Stomach (tissue), 9 donors: Measurements from ENCODE around the gene PROSER1. TPM values are rescaled to one million over a fixed set of nuclear protein-coding genes. Genes with fewer than 3 reads are reported as not detected.

Source experiments
- DNase-seq, 2 donors: peaks; one replicate each; pipeline versions ENCODE4 v3.0.0 to v3.0.0-alpha.2; 2013 to 2019
- H3K27ac ChIP-seq, 5 donors: fragments of 200-600 bp in 4 of 5; sonication (generic) in 4 of 5; one replicate each; pipeline ENCODE4 v1.5.1; 2013 to 2019; ENCODE audit warnings: mild to moderate bottlenecking in 1 of 5, moderate library complexity in 1 of 5
- H3K27me3 ChIP-seq, 3 donors: fragments of 200-600 bp; sonication (generic); one replicate each; pipeline ENCODE4 v1.5.1; 2017 to 2019; ENCODE audit warnings: mixed run types in 1 of 3
- H3K36me3 ChIP-seq, 4 donors: fragments of 200-600 bp; sonication (generic); 1 replicate in 3 of 4; 2 replicates in 1 of 4; pipeline ENCODE4 v1.5.1; 2016 to 2019
- H3K4me1 ChIP-seq, 4 donors: fragments of 200-600 bp; sonication (generic); one replicate each; pipeline ENCODE4 v1.5.1; 2016 to 2019
- H3K4me3 ChIP-seq, 4 donors: fragments of 200-600 bp; sonication (generic) in 3 of 4; one replicate each; pipeline ENCODE4 v1.5.1; 2016 to 2019; ENCODE audit warnings: mild to moderate bottlenecking in 1 of 4
- H3K9me3 ChIP-seq, 4 donors: fragments of 200-600 bp; sonication (generic); one replicate each; pipeline ENCODE4 v1.5.1; 2016 to 2019
- EP300 ChIP-seq: sonication (generic); formaldehyde crosslinking; IDR thresholded peaks from one replicate; pipeline ENCODE4 v1.6.1; 2017; ENCODE audit warnings: antibody characterized with exemption
- POLR2A ChIP-seq, 4 donors: fragments of 450-650 bp; IDR thresholded peaks; one replicate each; pipeline ENCODE4 v1.6.1; 2016; ENCODE audit warnings: antibody characterized with exemption in 4 of 4, control low read depth in 2 of 4, mild to moderate bottlenecking in 1 of 4, moderate library complexity in 1 of 4
- POLR2AphosphoS5 ChIP-seq, 3 donors: sonication (generic); formaldehyde crosslinking; IDR thresholded peaks; one replicate each; pipeline ENCODE4 v1.6.1; 2016; ENCODE audit warnings: antibody characterized with exemption in 3 of 3
- WGBS, 5 donors: extraction: QIAGEN DNeasy Blood & Tissue Kit in 3 of 5; methylation state at CpG; one replicate each; pipeline versions ENCODE4 v1.1.5 to v1.1.7; 2013 to 2018; 5-methylcytosine and 5-hydroxymethylcytosine counted together
- intact Hi-C: fragments of 100-400 bp; cut with DNase I; formaldehyde crosslinking; loops from one replicate; pipeline ENCODE4 v1.15.1; 2023; ENCODE audit warnings: low total_unique reads
- polyA plus RNA-seq, 3 donors: library from polyadenylated mRNA; stranded (reverse); fragments of 200-250 nt; gene quantifications; one replicate each; pipeline ENCODE4 v1.2.3, GENCODE V29; 2013
- total RNA-seq, 5 donors: library from RNA; depleted of rRNA; stranded (reverse); fragments of >200 nt; gene quantifications; one replicate each; pipeline versions ENCODE4 v1.1.0 to v1.2.3, GENCODE V29; 2014 to 2016
- TF ChIP-seq, protein P1 (sequence below), 7 experiments: fragments of 450-650 bp in 4 of 7; fragments of 200-600 bp in 3 of 7; sonication (generic) in 3 of 7; IDR thresholded peaks; one replicate each; pipeline ENCODE4 v1.5.1; 2016 to 2019; ENCODE audit warnings: antibody characterized with exemption in 7 of 7, control low read depth in 2 of 7, mild to moderate bottlenecking in 1 of 7
- donor health status: healthy with polysubstance abuse.
- donor health status: Bipolar disorder and iron deficiency.
- donor health status: healthy.

Gene PROSER1
- total and polyA plus RNA-seq, 8 donors: 5.7 to 176 (median 13.3) TPM

DNA sequence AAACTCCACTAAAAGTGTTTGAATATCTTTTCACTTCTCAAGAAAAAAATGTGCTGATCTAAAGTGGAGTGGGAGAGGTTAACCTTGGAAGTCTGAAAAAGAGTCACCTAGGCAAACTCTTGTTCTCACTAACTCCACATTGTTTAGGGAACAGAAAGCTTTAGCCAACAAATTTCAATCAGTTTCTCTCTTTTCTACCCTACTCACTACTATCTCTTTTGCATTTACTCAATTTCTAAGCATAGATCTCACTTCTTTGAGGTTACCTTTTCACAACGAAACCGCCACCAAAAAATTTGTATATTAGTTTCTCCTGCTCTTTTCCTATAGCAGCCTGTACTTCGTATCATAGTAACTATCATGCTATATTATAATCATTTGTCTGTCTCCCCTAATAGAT, 6.6 kb upstream of the PROSER1 start:
- WGBS, 5 donors: 89 to 93% (median 92%) methylated on average over 3 of the region's 3 CpGs
- no peak for TF ChIP-seq POLR2AphosphoS5 (IDR thresholded peaks at IDR 0.05)
- TF ChIP-seq EP300: no peak
- TF ChIP-seq, protein P1, sequence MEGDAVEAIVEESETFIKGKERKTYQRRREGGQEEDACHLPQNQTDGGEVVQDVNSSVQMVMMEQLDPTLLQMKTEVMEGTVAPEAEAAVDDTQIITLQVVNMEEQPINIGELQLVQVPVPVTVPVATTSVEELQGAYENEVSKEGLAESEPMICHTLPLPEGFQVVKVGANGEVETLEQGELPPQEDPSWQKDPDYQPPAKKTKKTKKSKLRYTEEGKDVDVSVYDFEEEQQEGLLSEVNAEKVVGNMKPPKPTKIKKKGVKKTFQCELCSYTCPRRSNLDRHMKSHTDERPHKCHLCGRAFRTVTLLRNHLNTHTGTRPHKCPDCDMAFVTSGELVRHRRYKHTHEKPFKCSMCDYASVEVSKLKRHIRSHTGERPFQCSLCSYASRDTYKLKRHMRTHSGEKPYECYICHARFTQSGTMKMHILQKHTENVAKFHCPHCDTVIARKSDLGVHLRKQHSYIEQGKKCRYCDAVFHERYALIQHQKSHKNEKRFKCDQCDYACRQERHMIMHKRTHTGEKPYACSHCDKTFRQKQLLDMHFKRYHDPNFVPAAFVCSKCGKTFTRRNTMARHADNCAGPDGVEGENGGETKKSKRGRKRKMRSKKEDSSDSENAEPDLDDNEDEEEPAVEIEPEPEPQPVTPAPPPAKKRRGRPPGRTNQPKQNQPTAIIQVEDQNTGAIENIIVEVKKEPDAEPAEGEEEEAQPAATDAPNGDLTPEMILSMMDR (IDR thresholded peaks at IDR 0.05): no peak
- TF ChIP-seq POLR2A (IDR thresholded peaks at IDR 0.05): no peak
- Histone ChIP-seq H3K36me3 (peaks cover 5 to 59% (median 34%) of the 10 kb centered on the region in 4 donors), H3K4me3 (no peak overlapping the region), H3K9me3 (no peaks in the 10 kb centered on the region), H3K27ac (no peak overlapping the region), H3K4me1 (peaks cover 7 to 19% (median 14%) of the 10 kb centered on the region in 4 donors), H3K27me3 (no peaks in the 10 kb centered on the region)
- intact Hi-C loops: no loop called here
- no peak for DNase-seq

DNA sequence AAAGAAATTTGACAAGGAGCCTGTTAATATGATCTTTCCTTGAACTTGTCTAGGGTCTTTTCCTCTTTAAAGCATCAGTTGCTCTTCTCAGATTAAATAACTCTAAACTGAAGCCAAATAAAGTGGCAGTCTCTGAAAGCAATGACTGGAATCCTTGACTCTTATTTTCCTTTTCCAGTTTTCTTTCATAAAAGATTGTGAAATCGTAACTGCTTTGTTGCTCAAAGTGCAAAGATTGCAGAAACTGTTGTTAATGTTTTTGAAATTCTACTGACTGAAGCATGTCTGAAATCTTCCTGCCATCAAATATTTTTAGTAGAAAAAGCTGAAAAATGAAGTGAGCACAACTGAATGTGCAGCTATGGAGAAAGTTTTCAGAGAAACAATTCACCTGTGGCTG, 2.3 kb upstream of the PROSER1 start:
- Histone ChIP-seq H3K36me3 (peaks cover 5 to 28% (median 22%) of the 10 kb centered on the region in 4 donors), H3K27me3 (no peaks in the 10 kb centered on the region), H3K4me3 (peak overlapping the region in 1 of 4 donors; percentile 80), H3K9me3 (no peaks in the 10 kb centered on the region), H3K27ac (peak overlapping the region in 1 of 5 donors; percentile 92), H3K4me1 (peaks cover 20 to 45% (median 35%) of the 10 kb centered on the region in 4 donors)
- intact Hi-C loops: no loop called here
- DNase-seq: no peak
- 60 to 73% (median 68%) methylated on average over 1 of the region's 1 CpG for WGBS, 5 donors
- TF ChIP-seq, protein P1 (IDR thresholded peaks at IDR 0.05): no peak
- TF ChIP-seq POLR2A (IDR thresholded peaks at IDR 0.05): no peak

DNA sequence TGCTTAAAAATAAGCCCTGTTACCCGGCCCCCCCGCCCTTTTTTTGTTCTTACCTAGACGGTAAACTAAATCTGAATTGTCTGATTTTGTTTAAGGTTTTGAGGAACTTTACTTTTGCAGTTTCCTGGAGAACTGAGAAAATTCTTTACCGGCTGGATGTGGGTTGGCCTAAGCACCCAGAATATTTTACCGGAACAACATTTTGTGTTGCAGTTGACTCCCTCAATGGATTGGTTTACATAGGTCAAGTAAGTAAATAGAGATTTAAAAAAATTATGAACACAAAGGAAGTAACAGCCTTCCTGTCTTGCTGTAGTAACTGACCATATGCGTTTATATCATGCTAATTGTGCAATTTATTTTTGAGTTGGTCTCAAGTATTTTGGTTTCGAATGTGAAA, 1.2 kb upstream of the PROSER1 start:
- peak in 1 of 2 donors; percentile 15 for DNase-seq
- peaks cover 30 to 56% (median 46%) of the 10 kb centered on the region in 4 donors for H3K4me1 ChIP-seq
- 7 to 13% (median 9%) methylated on average over 7 of the region's 7 CpGs for WGBS, 5 donors
- no peaks in the 10 kb centered on the region for H3K27me3 ChIP-seq
- intact Hi-C loops: no loop called here
- peak overlapping the region in 4 of 5 donors; percentile 85 to 95 (median 90) for H3K27ac ChIP-seq
- H3K9me3 ChIP-seq: no peaks in the 10 kb centered on the region
- H3K36me3 ChIP-seq: peaks cover 0 to 16% (median 11%) of the 10 kb centered on the region in 4 donors
- TF ChIP-seq EP300: no peak
- TF ChIP-seq, protein P1 (IDR thresholded peaks at IDR 0.05): no peak
- no peak for TF ChIP-seq POLR2AphosphoS5 (IDR thresholded peaks at IDR 0.05)
- no peak for TF ChIP-seq POLR2A (IDR thresholded peaks at IDR 0.05)
- H3K4me3 ChIP-seq: peak overlapping the region; percentile 80 to 93 (median 91)

DNA sequence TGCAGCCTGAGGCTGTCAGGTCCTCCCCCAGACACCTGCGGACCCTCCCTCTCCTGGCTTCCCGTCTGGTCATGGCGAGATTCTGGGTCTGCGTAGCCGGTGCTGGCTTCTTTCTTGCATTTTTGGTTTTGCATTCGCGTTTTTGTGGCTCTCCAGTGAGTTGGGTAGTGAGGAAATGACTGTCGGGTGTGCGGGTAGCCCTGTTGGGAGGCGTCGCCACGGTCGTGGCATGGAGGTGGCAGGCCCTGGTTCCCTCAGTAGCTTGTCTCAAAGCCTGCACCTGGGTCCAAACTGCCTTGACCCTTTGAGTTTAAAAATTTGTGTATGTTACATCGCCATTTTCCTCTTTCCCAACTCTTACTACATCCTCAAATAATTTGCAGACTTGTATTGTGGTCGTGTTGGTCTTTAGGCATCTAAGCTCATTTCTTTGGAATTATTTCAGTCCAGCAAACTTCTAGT, 711 bp upstream of the PROSER1 start:
- no peak for TF ChIP-seq POLR2AphosphoS5 (IDR thresholded peaks at IDR 0.05)
- TF ChIP-seq EP300: no peak
- WGBS, 5 donors: 0 to 1% (median 0%) methylated on average over 15 of the region's 15 CpGs
- DNase-seq: no peak
- Histone ChIP-seq H3K36me3 (peaks cover 0 to 11% (median 7%) of the 10 kb centered on the region in 4 donors), H3K27ac (peak overlapping the region; percentile 85 to 95 (median 92)), H3K27me3 (no peaks in the 10 kb centered on the region), H3K4me3 (peak overlapping the region; percentile 80 to 93 (median 91)), H3K4me1 (peaks cover 31 to 61% (median 48%) of the 10 kb centered on the region in 4 donors), H3K9me3 (no peaks in the 10 kb centered on the region)
- intact Hi-C loops: no loop called here

DNA sequence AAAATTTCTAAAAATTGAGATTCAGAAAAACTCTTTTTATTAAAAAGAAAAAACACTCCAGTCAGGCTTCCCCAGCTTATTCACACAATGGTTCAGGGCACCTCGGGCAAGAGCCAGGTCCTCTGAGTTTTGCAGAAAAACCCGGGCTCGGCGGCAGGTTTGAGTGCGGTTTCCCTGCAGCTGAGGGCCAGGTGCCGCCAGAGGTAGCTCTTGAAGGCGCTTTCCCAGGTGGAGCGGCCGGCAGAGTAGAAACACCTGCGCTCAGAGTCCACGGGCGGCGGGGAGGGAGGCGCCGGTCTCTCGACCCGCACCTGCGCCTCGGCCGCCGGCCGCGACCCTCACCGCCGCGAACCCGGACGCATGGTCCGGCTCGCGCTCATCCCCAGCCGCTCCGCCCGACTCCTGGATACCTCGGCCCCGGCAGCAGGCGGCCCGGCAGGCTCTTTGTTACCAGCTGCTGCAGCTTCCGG, 444 bp downstream of the PROSER1 start:
- 0 to 2% (median 0%) methylated on average over 14 to 39 of the region's 39 CpGs for WGBS, 5 donors
- intact Hi-C loops: no loop called here
- TF ChIP-seq EP300: no peak
- TF ChIP-seq, protein P1 (IDR thresholded peaks at IDR 0.05): no peak
- no peak for TF ChIP-seq POLR2A (IDR thresholded peaks at IDR 0.05)
- TF ChIP-seq POLR2AphosphoS5 (IDR thresholded peaks at IDR 0.05): no peak
- peak overlapping the region; percentile 85 to 95 (median 92) for H3K27ac ChIP-seq
- H3K9me3 ChIP-seq: no peaks in the 10 kb centered on the region
- H3K27me3 ChIP-seq: no peaks in the 10 kb centered on the region
- no peak for DNase-seq
- peak overlapping the region; percentile 80 to 93 (median 91) for H3K4me3 ChIP-seq
- H3K36me3 ChIP-seq: peaks cover 0 to 6% (median 0%) of the 10 kb centered on the region in 4 donors
- peaks cover 31 to 67% (median 48%) of the 10 kb centered on the region in 4 donors for H3K4me1 ChIP-seq
